Astrocyte of the spinal cord (primary cell): Measurements from ENCODE around the gene BNC1.

Experiments
- DNase-seq: peaks from one replicate; pipeline ENCODE4 v3.0.0; 2011; ENCODE audit warnings: low read depth, low spot score
- H3K4me3 ChIP-seq: 2 replicates; pipeline ENCODE4 v1.5.1; 2011; ENCODE audit warnings: low read depth, mild to moderate bottlenecking, low read length, moderate library complexity
- in situ Hi-C: cut with HindIII; loops from 2 replicates; pipeline ENCODE4 v1.10.0; 2017; ENCODE audit warnings: low sequenced_read_pairs
- TF ChIP-seq, protein P1 (sequence below): IDR thresholded peaks from 2 replicates; pipeline ENCODE4 v1.5.1; 2012; ENCODE audit warnings: low read depth, mild to moderate bottlenecking, low read length, inconsistent platforms

Gene BNC1

DNA sequence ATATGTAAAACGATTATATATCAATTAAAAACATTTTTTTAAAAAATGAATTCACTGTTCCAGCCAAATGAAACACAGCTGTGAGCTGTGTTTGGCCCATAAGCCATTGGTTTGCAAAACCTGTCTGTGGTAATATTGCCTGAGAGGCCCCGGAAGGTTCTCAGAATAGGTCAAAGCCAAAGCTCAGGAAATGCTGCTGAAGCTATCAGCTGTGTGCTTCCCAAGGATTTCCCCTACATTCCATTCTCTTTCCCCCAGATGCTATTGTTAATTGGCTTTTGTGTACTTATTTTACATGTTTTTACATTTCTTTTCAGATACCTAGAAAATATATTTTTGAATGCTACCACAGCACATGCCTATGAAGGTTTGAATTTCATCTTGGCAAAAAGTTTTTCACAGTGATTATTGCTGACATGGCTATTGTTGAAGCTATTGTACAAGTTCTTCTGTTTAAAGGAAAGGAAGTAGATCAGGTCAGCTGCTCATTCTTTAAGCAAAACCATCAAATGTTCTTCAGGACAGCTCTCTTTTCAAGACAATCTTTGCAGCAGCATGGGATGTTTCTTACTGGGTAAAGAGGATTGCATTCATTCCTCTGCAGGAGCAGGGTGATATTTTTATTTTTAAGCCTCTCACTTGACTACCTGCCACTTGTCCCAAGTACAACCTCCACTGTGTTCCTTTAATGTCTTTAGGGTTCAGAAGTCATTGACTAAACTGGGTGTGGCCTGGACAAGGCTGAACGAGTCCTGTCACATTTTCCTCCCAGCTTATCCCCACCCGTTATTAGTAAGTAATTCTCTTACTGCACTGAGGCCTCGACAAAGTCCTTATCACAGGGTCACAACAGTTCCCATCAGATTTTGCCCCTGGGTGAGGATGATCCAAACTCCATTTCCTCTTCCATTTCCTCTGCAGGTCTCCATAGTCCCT lies 26.3 kb upstream of the BNC1 start:
- no peak for DNase-seq
- in situ Hi-C loops: no loop called here

DNA sequence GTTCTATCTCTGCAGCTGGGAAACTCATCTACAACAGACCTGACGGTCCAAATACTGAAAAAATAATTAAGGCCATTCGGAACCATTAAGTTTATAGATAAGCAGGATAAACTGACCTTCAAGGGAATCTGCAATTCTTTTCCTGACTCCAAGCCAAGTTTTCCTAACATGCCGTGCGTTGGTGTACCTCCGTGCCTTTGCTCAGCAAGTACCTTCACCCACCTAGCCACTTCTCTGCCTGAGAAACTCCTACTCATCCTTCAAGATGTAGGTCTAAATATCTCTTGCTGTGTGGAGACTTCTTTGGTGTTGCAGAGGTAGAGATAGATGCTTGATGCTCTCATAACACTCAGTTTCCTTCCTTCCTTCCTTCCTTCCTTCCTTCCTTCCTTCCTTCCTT lies 24.2 kb upstream of the BNC1 start:
- in situ Hi-C loops: no loop called here
- no peak overlapping the region for H3K4me3 ChIP-seq
- TF ChIP-seq, protein P1, sequence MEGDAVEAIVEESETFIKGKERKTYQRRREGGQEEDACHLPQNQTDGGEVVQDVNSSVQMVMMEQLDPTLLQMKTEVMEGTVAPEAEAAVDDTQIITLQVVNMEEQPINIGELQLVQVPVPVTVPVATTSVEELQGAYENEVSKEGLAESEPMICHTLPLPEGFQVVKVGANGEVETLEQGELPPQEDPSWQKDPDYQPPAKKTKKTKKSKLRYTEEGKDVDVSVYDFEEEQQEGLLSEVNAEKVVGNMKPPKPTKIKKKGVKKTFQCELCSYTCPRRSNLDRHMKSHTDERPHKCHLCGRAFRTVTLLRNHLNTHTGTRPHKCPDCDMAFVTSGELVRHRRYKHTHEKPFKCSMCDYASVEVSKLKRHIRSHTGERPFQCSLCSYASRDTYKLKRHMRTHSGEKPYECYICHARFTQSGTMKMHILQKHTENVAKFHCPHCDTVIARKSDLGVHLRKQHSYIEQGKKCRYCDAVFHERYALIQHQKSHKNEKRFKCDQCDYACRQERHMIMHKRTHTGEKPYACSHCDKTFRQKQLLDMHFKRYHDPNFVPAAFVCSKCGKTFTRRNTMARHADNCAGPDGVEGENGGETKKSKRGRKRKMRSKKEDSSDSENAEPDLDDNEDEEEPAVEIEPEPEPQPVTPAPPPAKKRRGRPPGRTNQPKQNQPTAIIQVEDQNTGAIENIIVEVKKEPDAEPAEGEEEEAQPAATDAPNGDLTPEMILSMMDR: no peak
- DNase-seq: no peak

More for the DNA sequence above, 26.3 kb upstream of the BNC1 start:
- no peak overlapping the region for H3K4me3 ChIP-seq
- TF ChIP-seq, protein P1: no peak

DNA sequence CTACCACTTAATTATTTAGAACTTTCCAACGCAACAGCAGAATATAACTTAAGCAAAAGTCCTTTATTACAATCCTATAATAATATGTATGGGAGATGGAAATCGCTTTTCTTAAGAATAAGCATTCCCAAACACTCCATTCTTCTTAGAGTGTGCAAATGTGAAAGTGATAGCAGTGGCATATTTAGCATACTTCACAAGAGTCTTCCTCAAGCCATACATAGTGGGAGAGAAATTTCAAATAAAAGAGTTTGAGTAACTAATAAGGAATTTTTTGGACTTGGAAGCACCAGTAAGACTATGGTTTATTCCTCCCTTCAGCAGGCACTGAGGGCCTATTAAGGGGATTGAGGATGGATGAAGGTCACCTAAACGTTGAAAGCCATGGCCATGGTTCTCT lies 22.1 kb upstream of the BNC1 start:
- in situ Hi-C loops: no loop called here
- H3K4me3 ChIP-seq: no peak overlapping the region
- DNase-seq: no peak
- TF ChIP-seq, protein P1: no peak

DNA sequence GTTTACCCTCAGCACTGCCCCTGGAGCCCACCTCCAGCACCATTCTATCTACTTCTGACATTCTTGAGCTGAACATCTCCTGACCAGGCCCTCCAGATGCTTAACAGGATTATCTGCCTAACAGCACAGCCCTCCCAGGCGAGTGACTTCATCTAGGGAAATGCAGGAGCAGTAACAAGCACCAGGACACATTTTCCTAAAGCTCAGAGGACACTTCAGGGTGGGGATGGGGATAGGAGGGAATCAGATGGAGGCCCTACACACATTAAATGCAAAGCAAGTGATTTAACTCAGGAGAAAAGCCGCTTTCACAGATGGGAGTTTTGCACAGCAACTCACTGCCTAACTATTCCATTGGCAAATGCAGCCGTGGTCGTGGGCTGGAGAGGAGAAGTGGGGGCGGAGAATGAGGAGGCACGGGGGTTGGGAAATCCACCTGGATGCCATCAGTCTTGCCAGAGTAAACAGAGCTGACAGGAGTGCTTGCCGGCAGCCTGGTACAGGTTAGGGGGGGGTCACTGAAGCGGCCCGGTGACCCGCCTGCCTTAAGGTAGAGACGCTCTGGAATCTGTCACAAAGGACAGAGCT lies 21.3 kb upstream of the BNC1 start:
- no peak overlapping the region for H3K4me3 ChIP-seq
- DNase-seq: no peak
- TF ChIP-seq, protein P1: no peak
- in situ Hi-C loops: no loop called here

DNA sequence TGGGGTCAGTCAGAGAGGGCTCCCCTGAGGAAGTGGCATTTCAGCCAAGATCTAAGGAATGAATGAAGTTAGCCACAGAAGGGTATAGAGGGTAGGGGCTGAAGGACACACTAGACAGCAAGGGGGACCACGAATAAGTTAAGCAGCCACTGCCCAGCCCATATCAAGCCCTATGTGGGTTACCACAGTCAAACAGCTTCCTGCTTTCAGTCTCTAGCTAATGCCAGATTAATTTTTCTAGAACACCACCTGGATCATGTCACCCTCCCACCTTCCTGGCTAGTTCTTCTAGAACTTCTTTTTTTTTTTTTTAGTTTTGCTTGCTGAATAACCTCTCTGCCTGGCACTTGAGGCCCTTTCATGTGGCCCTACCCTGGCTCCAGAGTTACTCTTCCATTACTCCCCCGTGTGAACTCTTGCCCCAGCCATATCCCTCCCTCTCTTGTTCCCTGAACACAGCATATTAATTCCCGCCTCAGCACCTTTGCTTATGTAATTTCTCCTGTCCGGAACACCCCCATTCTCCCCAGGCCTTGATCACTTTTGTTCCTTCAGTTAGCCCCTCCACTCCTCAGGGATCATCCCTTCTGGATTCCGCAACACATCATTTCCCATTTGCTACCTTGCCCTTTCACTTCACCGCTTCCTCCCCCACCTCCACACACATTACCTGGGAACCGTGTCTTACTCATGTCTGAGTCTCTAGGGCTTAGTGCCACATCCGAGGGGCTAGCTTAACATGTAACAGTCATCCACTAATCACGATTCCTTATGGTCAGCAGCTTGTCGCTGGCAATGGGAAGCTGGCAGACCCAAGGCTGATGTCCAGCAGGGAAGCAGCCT lies 20.6 kb upstream of the BNC1 start:
- H3K4me3 ChIP-seq: no peak overlapping the region
- TF ChIP-seq, protein P1: no peak
- in situ Hi-C loops: no loop called here
- DNase-seq: no peak

DNA sequence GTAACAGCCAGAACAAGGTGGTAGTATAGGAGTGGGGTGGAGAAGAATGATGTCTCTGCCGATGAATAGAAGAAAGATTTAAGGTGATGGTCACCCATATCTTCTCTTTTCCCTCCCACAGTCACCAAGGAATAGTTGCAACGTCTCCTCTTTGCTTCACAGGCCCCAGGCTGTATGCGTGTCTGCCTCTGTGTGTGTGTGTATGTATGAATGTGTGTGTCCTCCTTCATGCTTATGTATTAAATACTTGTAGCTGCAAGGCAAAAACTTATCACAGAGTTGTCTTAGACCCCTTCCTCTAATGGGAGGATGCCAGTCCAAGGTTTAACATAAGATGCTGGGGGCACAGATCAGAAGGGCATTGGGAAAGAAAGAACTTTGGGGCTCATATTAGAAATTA lies 19.1 kb upstream of the BNC1 start:
- TF ChIP-seq, protein P1: no peak
- no peak for DNase-seq
- in situ Hi-C loops: no loop called here
- no peak overlapping the region for H3K4me3 ChIP-seq
